B cell (primary cell): ENCODE measurements around the gene DDX50. TPM values are rescaled to one million over a fixed set of nuclear protein-coding genes. Genes with fewer than 3 reads are reported as not detected.
A peak's percentile ranks its signal among the peaks of the same experiment; 100 is the strongest.

Source experiments
- ATAC-seq: fragments of 200-7000 bp; cut with Tn5 transposase; one replicate; pipeline ENCODE4 v1.10.0; 2021; ENCODE audit warnings: low read depth, mild to moderate bottlenecking, moderate number of reproducible peaks, moderate library complexity
- CTCF ChIA-PET: fragments of 350-600 bp; sonication (Branson Sonifier 250); formaldehyde crosslinking; loops from one replicate; lab custom pipeline; 2021; ENCODE audit warnings: antibody characterized with exemption, inconsistent platforms; lab: Charles Lee
- POLR2A ChIA-PET: fragments of 350-600 bp; sonication (Branson Sonifier 250); formaldehyde crosslinking; loops from one replicate; lab custom pipeline; 2021; ENCODE audit warnings: antibody characterized with exemption; lab: Charles Lee
- DNase-seq: peaks from one replicate; pipeline ENCODE4 v3.0.0; 2013
- H2AFZ ChIP-seq: 2 replicates; pipeline ENCODE4 v1.6.1; 2012; ENCODE audit warnings: mild to moderate bottlenecking, low read depth, low read length; ENCODE audit not compliant: insufficient read depth, poor library complexity, severe bottlenecking
- H3K27ac ChIP-seq, 2 donors: 1 replicate in 1 of 2; 2 replicates in 1 of 2; pipeline ENCODE4 v1.5.1; 2012 to 2013; ENCODE audit warnings: low read length in 2 of 2, mild to moderate bottlenecking in 2 of 2, moderate library complexity in 1 of 2
- H3K27me3 ChIP-seq, 4 experiments: fragments of 200-600 bp in 1 of 4; sonication (generic) in 1 of 4; replicated peaks in 1 of 4; 1 replicate in 2 of 4; 2 replicates in 2 of 4; pipeline versions ENCODE4 v1.6.1 to v1.7.0; 2013 to 2016; ENCODE audit warnings: low read length in 3 of 4, mild to moderate bottlenecking in 2 of 4, mixed read lengths in 1 of 4, moderate library complexity in 1 of 4; ENCODE audit not compliant: insufficient read depth in 4 of 4, control insufficient read depth in 3 of 4; ENCODE audit errors: control extremely low read depth in 1 of 4
- H3K36me3 ChIP-seq, 2 experiments: replicated peaks in 1 of 2; 1 replicate in 1 of 2; 2 replicates in 1 of 2; pipeline versions ENCODE4 v1.6.1 to v1.7.1; 2013; ENCODE audit warnings: low read length in 1 of 2; ENCODE audit not compliant: insufficient read depth in 2 of 2, control insufficient read depth in 1 of 2; ENCODE audit errors: control extremely low read depth in 1 of 2, extremely low read depth in 1 of 2
- H3K4me1 ChIP-seq, 2 donors: fragments of 200-600 bp in 1 of 2; sonication (generic) in 1 of 2; 1 replicate in 1 of 2; 2 replicates in 1 of 2; pipeline versions ENCODE4 v1.5.1 to v1.6.1; 2013 to 2017; ENCODE audit warnings: low read length in 2 of 2; ENCODE audit not compliant: control insufficient read depth in 2 of 2, insufficient read depth in 2 of 2
- H3K4me2 ChIP-seq: replicated peaks from 2 replicates; pipeline ENCODE3; 2012; ENCODE audit warnings: mild to moderate bottlenecking, low read depth, low read length; ENCODE audit not compliant: poor library complexity, severe bottlenecking
- H3K4me3 ChIP-seq, 5 experiments: fragments of 200-600 bp in 1 of 5; sonication (generic) in 1 of 5; 1 replicate in 3 of 5; 2 replicates in 2 of 5; pipeline versions ENCODE4 v1.5.1 to v1.7.0; 2011 to 2016; ENCODE audit warnings: low read length in 4 of 5, mild to moderate bottlenecking in 4 of 5, low read depth in 2 of 5, control low read depth in 1 of 5, moderate library complexity in 1 of 5; ENCODE audit not compliant: insufficient read depth in 1 of 5; ENCODE audit errors: control extremely low read depth in 1 of 5, extremely low read depth in 1 of 5
- H3K79me2 ChIP-seq: fragments of 200-600 bp; sonication (generic); one replicate; pipeline ENCODE4 v1.6.0; 2016; ENCODE audit warnings: low read length; ENCODE audit not compliant: control insufficient read depth, insufficient read depth
- H3K9ac ChIP-seq: fragments of 200-600 bp; sonication (generic); 2 replicates; pipeline ENCODE4 v1.6.1; 2017; ENCODE audit warnings: mild to moderate bottlenecking, low read length, moderate library complexity
- H3K9me3 ChIP-seq, 3 donors: one replicate each; pipeline versions ENCODE4 v1.6.1 to v1.7.1; 2013; ENCODE audit warnings: low read length in 2 of 3; ENCODE audit not compliant: control insufficient read depth in 2 of 3, insufficient read depth in 1 of 3; ENCODE audit errors: control extremely low read depth in 1 of 3
- H4K20me1 ChIP-seq: 2 replicates; pipeline ENCODE4 v1.6.0; 2012; ENCODE audit warnings: mild to moderate bottlenecking, low read length; ENCODE audit not compliant: insufficient read depth, control insufficient read depth, poor library complexity, severe bottlenecking
- H3K27ac Mint-ChIP-seq: one replicate; pipeline ENCODE4 v1.8.0; 2021; ENCODE audit warnings: mixed read lengths
- H3K27me3 Mint-ChIP-seq: one replicate; pipeline ENCODE4 v1.8.0; 2021; ENCODE audit warnings: mixed read lengths
- H3K4me1 Mint-ChIP-seq: one replicate; pipeline ENCODE4 v1.8.0; 2021; ENCODE audit warnings: mixed read lengths
- H3K4me3 Mint-ChIP-seq: one replicate; pipeline ENCODE4 v1.8.0; 2021; ENCODE audit warnings: mixed read lengths
- H3K9me3 Mint-ChIP-seq: one replicate; pipeline ENCODE4 v1.8.0; 2022; ENCODE audit warnings: mixed read lengths; ENCODE audit not compliant: insufficient read depth
- CTCF ChIP-seq: fragments of 200-600 bp; IDR thresholded peaks from one replicate; pipeline ENCODE4 v1.8.0; 2022; ENCODE audit warnings: antibody characterized with exemption, mild to moderate bottlenecking
- EZH2 ChIP-seq: IDR thresholded peaks from 2 replicates; pipeline ENCODE4 v1.6.1; 2012; ENCODE audit warnings: borderline replicate concordance, low read depth, mild to moderate bottlenecking, moderate library complexity, low read length; ENCODE audit not compliant: insufficient read depth, poor library complexity, severe bottlenecking
- WGBS: methylation state at CpG from one replicate; pipeline ENCODE4 v1.1.5; 2013; ENCODE audit warnings: missing lambda C conversion rate; ENCODE audit not compliant: insufficient coverage; 5-methylcytosine and 5-hydroxymethylcytosine counted together
- intact Hi-C: fragments of 100-400 bp; cut with micrococcal nuclease; formaldehyde crosslinking; loops from one replicate; pipeline ENCODE4 v1.10.0; 2022
- polyA plus RNA-seq: library from polyadenylated mRNA; depleted of rRNA; stranded (reverse); fragments of >200 nt; gene quantifications from 2 replicates; pipeline ENCODE4 v1.2.3, GENCODE V29; 2012
- total RNA-seq, 2 donors: library from RNA; stranded (reverse); fragments of 120-200 nt in 1 of 2; gene quantifications; 1 replicate in 1 of 2; 2 replicates in 1 of 2; pipeline versions ENCODE4 v1.2.3 to v1.2.4, GENCODE V29; 2013 to 2022

DDX50 gene
- total and polyA plus RNA-seq, 2 donors (not counting 1 experiment from before 2014, with no cell fraction given), result 15.6 to 39.3 TPM

- Mint-ChIP-seq H3K4me3 (peak within 1 kb of the TSS; percentile 95), H3K27ac (peak within 1 kb of the TSS; percentile 91), H3K4me1 (peaks cover 40% of the 10 kb centered on the region), H3K9me3 (no peaks in the 10 kb centered on the region), H3K27me3 (no peaks in the 10 kb centered on the region)
- CTCF ChIA-PET, result interaction anchor here (0.6 to 2.8 kb wide), 6 partner anchors 11 to 106 kb away, joined by 3 to 17 read pairs (median 6); no protein-coding TSS in a partner anchor
- Histone ChIP-seq H3K27ac (peak within 1 kb of the TSS in 1 of 2 donors; percentile 59), H3K4me2 (peak within 1 kb of the TSS; percentile 75), H3K9me3 (no peaks in the 10 kb centered on the region), H3K9ac (peak within 1 kb of the TSS; percentile 71), H4K20me1 (peaks cover 11% of the 10 kb centered on the region), H3K4me3 (peak within 1 kb of the TSS; percentile 67 to 90 (median 79)), H3K4me1 (peaks cover 18 to 20% of the 10 kb centered on the region in 2 donors), H3K79me2 (peaks cover 30% of the 10 kb centered on the region), H3K36me3 (peaks cover 2 to 13% of the 10 kb centered on the region in 2 experiments), H2AFZ (peak within 1 kb of the TSS; percentile 91), H3K27me3 (no peaks in the 10 kb centered on the region)
- POLR2A ChIA-PET, result interaction anchor here (1.2 to 1.3 kb wide), 2 partner anchors 8 to 32 kb away, joined by 3 to 4 read pairs; partner anchors contain the start of gene DDX21
- intact Hi-C loops, result loop anchor here (1.0 to 5.0 kb wide), 5 partner anchors 32 to 419 kb away; partner anchors contain the start of genes DDX21, DDX50 and VPS26A
- TF ChIP-seq EZH2, result no peak
- peak; percentile 32 for TF ChIP-seq CTCF
- ATAC-seq (peak; percentile 87), DNase-seq (peak; percentile 92)
- WGBS, result under 1% methylated on average over 62 of the region's 62 CpGs
Measured at GRCh38 chr10:68988530-68989316, 87.6 kb downstream of the DDX50 start, which contains the start of gene KIFBP. Gene KIFBP, plus strand, starts transcription at chr10:68988803. Its CDS starts 30 bp downstream, at chr10:68988833.
